Caco-2 (cell line): Measurements from ENCODE around the gene EHMT1. TPM values are rescaled to one million over a fixed set of nuclear protein-coding genes. Genes with fewer than 3 reads are reported as not detected.

Experiments
- BruUV-seq: library from RNA; stranded (reverse); fragments of 400-500 nt; replicated peaks from 2 replicates; lab custom pipeline; 2021; lab: Mats Ljungman, UMichigan
- CTCF ChIA-PET: fragments of 300-600 bp; sonication (Branson Sonifier 250); formaldehyde crosslinking; loops from one replicate; lab custom pipeline; 2022; ENCODE audit warnings: antibody characterized with exemption; lab: Charles Lee
- POLR2A ChIA-PET: fragments of 300-600 bp; sonication (Branson Sonifier 250); formaldehyde crosslinking; loops from one replicate; lab custom pipeline; 2022; ENCODE audit warnings: antibody characterized with exemption; lab: Charles Lee
- DNase-seq, 2 experiments: peaks; one replicate each; pipeline versions ENCODE4 v3.0.0 to v3.0.0-alpha.2; 2020 to 2022
- H3K27me3 ChIP-seq: replicated peaks from 2 replicates; pipeline ENCODE4 v1.6.0; 2011; ENCODE audit warnings: low read length; ENCODE audit not compliant: control insufficient read depth, insufficient read depth
- H3K36me3 ChIP-seq: 2 replicates; pipeline ENCODE4 v1.5.1; 2011; ENCODE audit warnings: low read length; ENCODE audit not compliant: control insufficient read depth, insufficient read depth
- H3K4me1 ChIP-seq: fragments of 250-450 bp; sonication (Bioruptor Pico); 2 replicates; pipeline ENCODE4 v1.5.1; 2020; ENCODE audit warnings: mild to moderate bottlenecking
- H3K4me3 ChIP-seq: 2 replicates; pipeline ENCODE4 v1.5.1; 2011; ENCODE audit warnings: low read depth, mild to moderate bottlenecking, control low read depth, low read length
- H3K9me3 ChIP-seq: fragments of 250-450 bp; sonication (Bioruptor Pico); 2 replicates; pipeline ENCODE4 v1.5.1; 2020; ENCODE audit warnings: mild to moderate bottlenecking, moderate library complexity
- H3K27ac Mint-ChIP-seq: one replicate; pipeline ENCODE4 v1.8.0; 2022; ENCODE audit warnings: mixed read lengths; ENCODE audit not compliant: unreplicated experiment
- H3K27me3 Mint-ChIP-seq: one replicate; pipeline ENCODE4 v1.8.0; 2022; ENCODE audit warnings: mixed read lengths; ENCODE audit not compliant: insufficient read depth, unreplicated experiment
- H3K36me3 Mint-ChIP-seq: one replicate; pipeline ENCODE4 v1.8.0; 2022; ENCODE audit warnings: mild to moderate bottlenecking, mixed read lengths; ENCODE audit not compliant: insufficient read depth, unreplicated experiment
- H3K4me1 Mint-ChIP-seq: one replicate; pipeline ENCODE4 v1.8.0; 2022; ENCODE audit warnings: low read depth, mixed read lengths; ENCODE audit not compliant: unreplicated experiment
- H3K4me3 Mint-ChIP-seq: one replicate; pipeline ENCODE4 v1.8.0; 2022; ENCODE audit warnings: mild to moderate bottlenecking, moderate library complexity, mixed read lengths; ENCODE audit not compliant: unreplicated experiment
- H3K9me3 Mint-ChIP-seq: one replicate; pipeline ENCODE4 v1.8.0; 2022; ENCODE audit warnings: mixed read lengths; ENCODE audit not compliant: unreplicated experiment
- intact Hi-C: fragments of 100-400 bp; cut with micrococcal nuclease; formaldehyde crosslinking; loops from one replicate; pipeline ENCODE4 v1.10.0; 2022; ENCODE audit not compliant: unreplicated experiment
- total RNA-seq: library from RNA; stranded (reverse); gene quantifications from 2 replicates; pipeline ENCODE4 v1.2.3, GENCODE V29; 2022
- TF ChIP-seq, protein P1 (sequence below), 2 experiments: fragments of 200-600 bp in 1 of 2; IDR thresholded peaks; 1 replicate in 1 of 2; 2 replicates in 1 of 2; pipeline versions ENCODE4 v1.5.1 to v1.8.0; 2011 to 2022; ENCODE audit warnings: antibody characterized with exemption in 1 of 2, control low read depth in 1 of 2, inconsistent platforms in 1 of 2, low read depth in 1 of 2, low read length in 1 of 2, mild to moderate bottlenecking in 1 of 2, moderate library complexity in 1 of 2; ENCODE audit not compliant: insufficient read depth in 1 of 2, severe bottlenecking in 1 of 2, unreplicated experiment in 1 of 2

The EHMT1 gene
- total RNA-seq, 1 experiment from 2014 or later, result 92.9 TPM

DNA sequence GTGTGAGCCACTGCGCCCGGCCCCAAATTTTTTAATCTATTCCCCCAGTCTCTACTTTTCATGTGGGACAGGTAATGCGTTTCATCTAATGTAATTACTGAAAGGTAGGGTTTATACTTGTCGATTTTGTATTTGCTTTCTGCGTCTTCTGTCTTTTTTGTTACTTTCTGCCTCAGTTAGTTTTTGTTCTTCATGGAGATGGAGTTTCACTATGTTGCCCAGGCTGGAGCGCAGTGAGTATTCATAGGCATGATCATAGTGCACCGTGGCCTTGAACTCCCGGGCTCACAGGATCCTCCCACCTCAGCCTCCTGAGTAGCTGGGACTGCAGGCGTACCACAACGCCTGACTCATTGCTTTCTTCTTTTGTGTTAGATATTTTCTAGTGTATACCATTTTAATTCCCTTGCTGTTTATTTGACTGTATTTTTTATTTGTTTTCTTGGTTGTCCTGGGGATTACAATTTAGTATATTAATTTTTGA lies 23.4 kb downstream of the EHMT1 start:
- Histone ChIP-seq H3K4me1 (no peaks in the 10 kb centered on the region), H3K9me3 (no peaks in the 10 kb centered on the region), H3K27me3 (no peaks in the 10 kb centered on the region), H3K36me3 (no peaks in the 10 kb centered on the region; the same call in 1 of the 2 replicates), H3K4me3 (no peak overlapping the region)
- Mint-ChIP-seq H3K9me3 (no peaks in the 10 kb centered on the region), H3K4me3 (no peak overlapping the region), H3K4me1 (no peaks in the 10 kb centered on the region), H3K27ac (no peak overlapping the region), H3K36me3 (peaks cover 31% of the 10 kb centered on the region), H3K27me3 (no peaks in the 10 kb centered on the region)
- BruUV-seq, result no TSS peak
- intact Hi-C loops, result no loop called here
- ChIA-PET CTCF (no interaction called here), POLR2A (no interaction called here)
- no peak for DNase-seq
- TF ChIP-seq, protein P1, sequence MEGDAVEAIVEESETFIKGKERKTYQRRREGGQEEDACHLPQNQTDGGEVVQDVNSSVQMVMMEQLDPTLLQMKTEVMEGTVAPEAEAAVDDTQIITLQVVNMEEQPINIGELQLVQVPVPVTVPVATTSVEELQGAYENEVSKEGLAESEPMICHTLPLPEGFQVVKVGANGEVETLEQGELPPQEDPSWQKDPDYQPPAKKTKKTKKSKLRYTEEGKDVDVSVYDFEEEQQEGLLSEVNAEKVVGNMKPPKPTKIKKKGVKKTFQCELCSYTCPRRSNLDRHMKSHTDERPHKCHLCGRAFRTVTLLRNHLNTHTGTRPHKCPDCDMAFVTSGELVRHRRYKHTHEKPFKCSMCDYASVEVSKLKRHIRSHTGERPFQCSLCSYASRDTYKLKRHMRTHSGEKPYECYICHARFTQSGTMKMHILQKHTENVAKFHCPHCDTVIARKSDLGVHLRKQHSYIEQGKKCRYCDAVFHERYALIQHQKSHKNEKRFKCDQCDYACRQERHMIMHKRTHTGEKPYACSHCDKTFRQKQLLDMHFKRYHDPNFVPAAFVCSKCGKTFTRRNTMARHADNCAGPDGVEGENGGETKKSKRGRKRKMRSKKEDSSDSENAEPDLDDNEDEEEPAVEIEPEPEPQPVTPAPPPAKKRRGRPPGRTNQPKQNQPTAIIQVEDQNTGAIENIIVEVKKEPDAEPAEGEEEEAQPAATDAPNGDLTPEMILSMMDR (IDR thresholded peaks at IDR 0.05; ENCODE audit: insufficient read depth in 1 of 2, low read depth in 1 of 2, low read length in 1 of 2, severe bottlenecking in 1 of 2, unreplicated experiment in 1 of 2), result no peak

DNA sequence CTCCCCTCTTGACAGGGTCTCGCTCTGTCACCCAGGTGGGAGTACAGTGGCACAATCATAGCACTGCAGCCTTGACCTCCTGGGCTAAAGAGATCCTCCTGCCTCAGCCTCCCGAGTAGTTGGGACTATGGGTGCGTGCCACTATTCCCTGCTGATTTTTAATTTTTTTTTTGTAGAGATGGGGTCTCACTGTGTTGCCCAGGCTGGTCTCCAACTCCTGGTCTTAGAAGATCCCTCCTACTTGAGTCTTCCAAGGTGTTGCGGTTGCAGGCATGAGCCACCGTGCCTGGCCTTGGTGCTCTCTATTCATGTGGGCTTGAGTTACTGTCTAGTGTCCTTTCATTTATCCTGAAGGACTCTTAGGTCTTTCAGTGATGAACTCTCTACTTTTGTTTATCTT lies 24.1 kb downstream of the EHMT1 start:
- TF ChIP-seq, protein P1 (IDR thresholded peaks at IDR 0.05; ENCODE audit: insufficient read depth in 1 of 2, low read depth in 1 of 2, low read length in 1 of 2, severe bottlenecking in 1 of 2, unreplicated experiment in 1 of 2), result no peak
- Mint-ChIP-seq H3K27ac (no peak overlapping the region), H3K4me3 (no peak overlapping the region), H3K9me3 (no peaks in the 10 kb centered on the region), H3K27me3 (no peaks in the 10 kb centered on the region), H3K4me1 (no peaks in the 10 kb centered on the region), H3K36me3 (peaks cover 37% of the 10 kb centered on the region)
- Histone ChIP-seq H3K36me3 (no peaks in the 10 kb centered on the region; the same call in 1 of the 2 replicates), H3K27me3 (no peaks in the 10 kb centered on the region), H3K4me1 (no peaks in the 10 kb centered on the region), H3K9me3 (no peaks in the 10 kb centered on the region), H3K4me3 (no peak overlapping the region)
- intact Hi-C loops, result no loop called here
- no peak for DNase-seq
- POLR2A ChIA-PET, result no interaction called here
- CTCF ChIA-PET, result no interaction called here
- no TSS peak for BruUV-seq

DNA sequence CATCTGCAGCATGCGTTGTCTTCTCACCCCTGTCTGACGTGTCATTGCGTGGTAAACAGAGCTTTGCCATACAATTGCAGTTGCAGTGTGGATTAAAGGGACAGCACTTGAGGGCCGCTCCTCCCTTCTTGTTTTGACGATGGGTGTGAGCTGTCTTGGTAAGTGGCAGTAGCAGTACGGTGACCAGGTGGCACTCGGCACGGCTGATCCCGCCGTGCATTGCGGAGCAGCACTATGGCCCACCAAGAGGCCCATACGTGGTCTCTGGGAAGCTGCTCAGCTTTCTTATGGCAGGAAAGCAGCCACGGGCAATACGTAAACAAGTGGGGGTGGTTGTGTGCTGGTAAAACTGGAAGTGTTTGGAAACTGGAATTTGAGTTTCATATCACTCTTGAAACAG lies 25.1 kb downstream of the EHMT1 start:
- Histone ChIP-seq H3K27me3 (no peaks in the 10 kb centered on the region), H3K36me3 (no peaks in the 10 kb centered on the region; the same call in 1 of the 2 replicates), H3K9me3 (no peaks in the 10 kb centered on the region), H3K4me3 (no peak overlapping the region), H3K4me1 (no peaks in the 10 kb centered on the region)
- no peak for DNase-seq
- CTCF ChIA-PET, result no interaction called here
- POLR2A ChIA-PET, result no interaction called here
- Mint-ChIP-seq H3K4me3 (no peak overlapping the region), H3K36me3 (peaks cover 44% of the 10 kb centered on the region), H3K9me3 (no peaks in the 10 kb centered on the region), H3K27me3 (no peaks in the 10 kb centered on the region), H3K27ac (no peak overlapping the region), H3K4me1 (no peaks in the 10 kb centered on the region)
- no TSS peak for BruUV-seq
- intact Hi-C loops, result no loop called here
- TF ChIP-seq, protein P1 (IDR thresholded peaks at IDR 0.05; ENCODE audit: insufficient read depth in 1 of 2, low read depth in 1 of 2, low read length in 1 of 2, severe bottlenecking in 1 of 2, unreplicated experiment in 1 of 2), result no peak
